Esophagus muscularis mucosa (tissue), 3 donors: ENCODE data around the gene PYROXD2.

Source experiments
- POLR2A ChIP-seq: fragments of 450-650 bp; IDR thresholded peaks from one replicate; pipeline ENCODE4 v1.6.1; 2017; ENCODE audit warnings: antibody characterized with exemption, moderate library complexity, mild to moderate bottlenecking, low read depth
- POLR2AphosphoS5 ChIP-seq, 2 donors: sonication (generic); formaldehyde crosslinking; IDR thresholded peaks; one replicate each; pipeline ENCODE4 v1.6.1; 2017; ENCODE audit warnings: antibody characterized with exemption in 2 of 2
- TF ChIP-seq, protein P1 (sequence below), 3 experiments: fragments of 200-600 bp in 2 of 3; fragments of 450-650 bp in 1 of 3; sonication (generic) in 2 of 3; IDR thresholded peaks; one replicate each; pipeline ENCODE4 v1.5.1; 2017 to 2019; ENCODE audit warnings: antibody characterized with exemption in 3 of 3, mild to moderate bottlenecking in 2 of 3, moderate library complexity in 1 of 3

GRCh38 chr10:98450618-98451017, 35.6 kb upstream of the PYROXD2 start:
- TF ChIP-seq, protein P1, sequence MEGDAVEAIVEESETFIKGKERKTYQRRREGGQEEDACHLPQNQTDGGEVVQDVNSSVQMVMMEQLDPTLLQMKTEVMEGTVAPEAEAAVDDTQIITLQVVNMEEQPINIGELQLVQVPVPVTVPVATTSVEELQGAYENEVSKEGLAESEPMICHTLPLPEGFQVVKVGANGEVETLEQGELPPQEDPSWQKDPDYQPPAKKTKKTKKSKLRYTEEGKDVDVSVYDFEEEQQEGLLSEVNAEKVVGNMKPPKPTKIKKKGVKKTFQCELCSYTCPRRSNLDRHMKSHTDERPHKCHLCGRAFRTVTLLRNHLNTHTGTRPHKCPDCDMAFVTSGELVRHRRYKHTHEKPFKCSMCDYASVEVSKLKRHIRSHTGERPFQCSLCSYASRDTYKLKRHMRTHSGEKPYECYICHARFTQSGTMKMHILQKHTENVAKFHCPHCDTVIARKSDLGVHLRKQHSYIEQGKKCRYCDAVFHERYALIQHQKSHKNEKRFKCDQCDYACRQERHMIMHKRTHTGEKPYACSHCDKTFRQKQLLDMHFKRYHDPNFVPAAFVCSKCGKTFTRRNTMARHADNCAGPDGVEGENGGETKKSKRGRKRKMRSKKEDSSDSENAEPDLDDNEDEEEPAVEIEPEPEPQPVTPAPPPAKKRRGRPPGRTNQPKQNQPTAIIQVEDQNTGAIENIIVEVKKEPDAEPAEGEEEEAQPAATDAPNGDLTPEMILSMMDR (IDR thresholded peaks at IDR 0.05) = no peak
- TF ChIP-seq POLR2AphosphoS5 (IDR thresholded peaks at IDR 0.05) (no peak), POLR2A (no peak)
